ENCODE results near the gene CDH23.

- TF ChIP-seq EZH2phosphoT487 (IDR thresholded peaks at IDR 0.05; ENCODE audit: borderline replicate concordance) (no peak), CTCF (conservative IDR thresholded peaks at IDR 0.05; ENCODE audit: low read length) (no peak)
Observed at GRCh38 chr10:71724539-71724938, 327.8 kb downstream of the CDH23 start.

Data from Loucy (cell line).